HTERT RPE-1 (cell line): ENCODE results near the gene SCG3.

Experiments
- in situ Hi-C: fragments of 300-500 bp; cut with MboI; formaldehyde crosslinking; loops from 4 replicates; pipeline ENCODE4 v1.14.3; 2020; ENCODE audit warnings: low sequenced_read_pairs

SCG3 gene

DNA sequence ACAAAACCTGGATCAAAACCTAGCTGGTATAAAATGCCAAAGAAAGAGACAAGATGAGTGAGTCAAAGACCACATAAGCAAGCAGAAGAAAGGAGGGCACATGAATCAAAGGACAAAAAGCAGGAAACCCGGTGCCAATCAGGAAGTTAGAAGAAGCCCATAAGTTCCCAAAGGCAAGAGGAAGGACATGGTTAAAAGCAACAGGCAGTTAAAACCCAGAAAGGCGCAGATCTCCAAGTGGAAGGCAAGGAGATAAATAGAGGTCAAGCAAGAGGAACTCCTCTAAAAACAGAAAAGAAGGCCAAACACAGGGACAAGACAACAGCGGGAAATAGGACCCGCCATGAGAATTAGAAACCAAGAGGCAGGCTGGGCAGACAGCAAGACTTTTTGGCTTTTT, 74.5 kb downstream of the SCG3 start:
- in situ Hi-C loops: no loop called here

DNA sequence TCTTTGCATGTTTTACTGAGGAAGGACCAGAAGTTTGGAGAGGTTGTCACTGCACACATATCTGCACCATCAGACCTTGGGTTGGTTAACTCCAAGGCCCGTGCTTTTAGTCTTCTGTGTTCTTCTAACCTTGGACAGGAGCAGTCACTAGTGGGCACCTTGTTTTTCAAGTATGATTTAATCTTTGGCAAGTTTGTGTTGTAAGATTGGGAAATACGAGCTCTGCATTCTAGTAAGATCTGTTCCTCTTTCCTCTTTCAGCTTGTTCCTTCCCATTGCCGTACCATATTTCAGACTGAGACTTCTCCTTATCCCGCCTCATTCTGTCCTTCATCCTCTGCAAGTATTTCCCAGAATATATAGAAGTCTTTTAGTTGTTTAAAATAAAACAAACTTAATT, 75.2 kb downstream of the SCG3 start:
- in situ Hi-C loops: no loop called here

DNA sequence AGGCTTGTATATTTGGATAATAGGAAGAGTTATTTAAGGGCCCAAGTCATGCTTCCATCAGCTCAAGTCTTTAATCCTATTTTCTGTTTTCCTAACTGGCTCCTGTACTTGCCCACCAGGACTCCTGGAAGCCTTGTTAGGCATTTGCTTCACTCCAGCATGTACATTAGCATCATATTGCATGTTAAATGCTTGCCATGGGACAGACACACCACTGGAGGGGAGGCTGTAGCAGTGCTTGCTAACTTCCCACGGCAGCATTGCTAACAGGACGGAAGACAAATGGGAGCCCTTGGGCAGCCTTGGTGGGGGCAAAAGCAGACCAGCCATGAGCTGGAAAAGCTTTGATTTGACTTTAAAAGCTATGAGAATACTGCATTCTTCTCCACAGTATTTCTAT, 76.1 kb downstream of the SCG3 start:
- in situ Hi-C loops: no loop called here

DNA sequence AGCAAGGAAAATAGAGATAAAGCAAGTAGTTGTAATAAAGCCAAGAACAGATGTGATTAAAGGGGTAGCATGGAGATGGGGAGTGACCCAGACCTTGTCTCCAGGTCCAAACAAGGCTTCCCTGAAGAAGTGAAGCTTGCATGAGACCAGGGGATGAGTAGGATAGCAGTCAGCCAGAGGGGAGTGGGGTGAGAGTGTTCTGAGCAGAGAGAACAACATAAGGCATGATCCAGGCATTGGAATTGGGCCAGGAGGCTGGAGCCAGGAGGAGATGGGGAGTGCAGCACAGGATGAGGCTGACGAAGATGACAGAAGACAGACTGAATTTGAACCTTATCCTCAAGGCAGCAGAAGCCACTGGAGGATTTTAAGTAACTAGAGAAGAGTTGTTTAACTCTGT, 77.3 kb downstream of the SCG3 start:
- in situ Hi-C loops: no loop called here

DNA sequence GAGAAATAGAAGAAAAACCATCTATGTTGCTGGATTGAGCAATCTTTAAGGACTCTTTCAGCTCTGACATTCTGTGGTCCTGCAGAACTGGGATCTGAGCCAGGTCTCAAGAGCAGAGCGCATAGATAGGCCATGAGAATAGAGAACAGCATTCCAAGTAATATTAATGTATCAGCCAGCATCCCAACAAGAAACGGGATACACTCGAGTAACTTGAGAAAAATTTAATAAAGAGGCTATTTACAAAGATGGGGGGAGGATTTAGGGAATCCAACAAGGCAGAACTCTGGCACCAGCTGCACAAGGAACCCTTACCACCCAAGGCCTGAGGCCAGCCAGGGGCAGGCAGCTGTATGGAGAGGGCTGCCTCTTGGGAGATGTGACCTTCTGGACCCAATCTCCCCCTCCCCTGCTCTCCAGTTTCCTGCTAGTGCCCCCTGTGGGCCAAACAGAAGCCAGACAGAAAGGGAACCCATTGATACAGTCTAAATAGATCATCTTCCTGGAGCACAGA, 78.3 kb downstream of the SCG3 start:
- in situ Hi-C loops: no loop called here

DNA sequence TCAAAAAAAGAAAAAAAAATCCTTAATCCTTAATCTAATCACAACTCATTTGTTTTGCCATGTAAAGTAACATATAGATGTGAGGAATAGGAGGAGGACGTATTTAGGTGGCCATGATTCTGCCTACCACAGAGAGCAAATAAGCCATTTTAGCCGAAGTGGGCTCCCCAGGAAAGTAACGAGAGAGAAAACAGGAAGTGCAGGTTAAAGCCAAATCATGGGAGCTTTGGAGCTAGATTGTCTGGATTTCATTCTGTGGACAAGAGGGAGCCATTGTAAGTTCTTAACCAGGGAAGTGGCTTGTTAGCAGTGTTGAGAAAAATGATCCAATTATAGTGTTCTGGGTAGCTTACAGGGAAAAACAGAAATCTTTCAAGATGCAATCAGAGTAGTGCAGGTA, 79.5 kb downstream of the SCG3 start:
- in situ Hi-C loops: no loop called here

DNA sequence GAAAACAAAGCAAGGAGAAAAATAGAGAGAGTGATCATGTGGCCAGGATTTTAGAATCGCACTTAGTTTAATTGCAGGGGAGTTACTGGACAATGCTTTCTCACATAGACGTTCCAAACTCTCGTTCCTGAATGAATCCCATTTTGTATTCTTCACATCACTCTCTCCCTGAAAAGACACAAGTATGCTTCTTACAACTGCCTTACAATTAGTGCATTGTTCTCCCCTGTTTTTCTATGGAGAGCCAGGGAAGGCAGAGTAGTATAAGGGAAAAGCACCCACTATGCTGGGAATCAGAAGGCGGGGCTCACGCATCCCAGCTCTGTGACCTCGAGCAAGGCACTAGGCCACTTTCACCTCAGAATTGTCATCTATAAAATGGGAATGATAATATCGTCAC, 84.4 kb downstream of the SCG3 start:
- in situ Hi-C loops: no loop called here

DNA sequence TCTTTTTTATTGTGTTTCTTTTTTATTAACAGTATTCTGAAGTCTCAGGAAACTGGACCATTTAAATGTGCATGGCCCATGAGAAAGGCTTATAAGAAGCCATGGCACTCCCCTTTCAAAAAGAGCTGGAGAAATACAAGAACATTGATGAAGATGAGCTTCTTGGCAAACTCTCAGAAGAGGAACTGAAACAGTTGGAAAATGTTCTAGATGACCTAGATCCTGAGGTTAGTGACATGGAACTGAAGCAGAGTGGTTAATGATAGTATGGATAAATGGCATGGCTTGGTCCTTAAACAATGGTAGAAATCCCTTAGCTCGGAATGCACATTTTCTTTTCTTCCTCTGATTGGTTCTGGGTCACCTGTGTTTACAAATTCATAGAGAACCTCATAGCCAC, 85.0 kb downstream of the SCG3 start:
- in situ Hi-C loops: no loop called here

DNA sequence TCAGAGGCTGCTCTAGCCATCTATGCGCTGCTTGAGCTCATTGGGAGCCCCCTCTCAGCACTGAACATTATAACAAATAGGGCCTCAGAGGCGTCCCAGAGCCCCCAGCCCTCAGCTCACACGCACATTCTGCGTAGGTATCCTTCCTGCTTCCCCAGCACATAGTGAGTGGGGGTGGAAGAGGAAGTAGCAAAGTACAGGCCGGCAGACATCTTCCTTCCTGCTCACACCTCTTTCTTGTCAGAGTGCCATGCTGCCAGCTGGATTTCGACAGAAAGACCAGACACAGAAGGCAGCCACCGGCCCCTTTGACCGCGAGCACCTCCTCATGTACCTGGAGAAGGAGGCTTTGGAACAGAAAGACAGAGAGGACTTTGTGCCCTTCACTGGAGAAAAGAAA, 86.7 kb downstream of the SCG3 start:
- in situ Hi-C loops: no loop called here
